Neutrophil (primary cell): Measurements from ENCODE around the gene UXS1.
"Not testable (repeated sequence)": the region's sequence is repeated elsewhere in the genome, so short reads cannot be mapped to it uniquely, and the experiment has no call there.

Experiments used
- H3K27ac ChIP-seq: fragments of 200-600 bp; sonication (generic); 2 replicates; pipeline ENCODE4 v1.5.1; 2016; ENCODE audit warnings: mild to moderate bottlenecking, moderate library complexity
- H3K27me3 ChIP-seq: fragments of 200-600 bp; sonication (generic); 2 replicates; pipeline ENCODE4 v1.6.0; 2016; ENCODE audit warnings: mild to moderate bottlenecking
- H3K36me3 ChIP-seq: fragments of 200-600 bp; sonication (generic); 2 replicates; pipeline ENCODE4 v1.5.1; 2017
- H3K4me1 ChIP-seq, 2 experiments: fragments of 200-600 bp in 1 of 2; sonication (generic) in 1 of 2; 1 replicate in 1 of 2; 2 replicates in 1 of 2; pipeline versions ENCODE4 v1.5.1 to v1.6.1; 2013 to 2016; ENCODE audit warnings: low read depth in 1 of 2, low read length in 1 of 2, mild to moderate bottlenecking in 1 of 2, moderate library complexity in 1 of 2; ENCODE audit not compliant: control insufficient read depth in 1 of 2, insufficient read depth in 1 of 2
- H3K4me3 ChIP-seq, 2 experiments: fragments of 200-600 bp in 1 of 2; sonication (generic) in 1 of 2; 1 replicate in 1 of 2; 2 replicates in 1 of 2; pipeline ENCODE4 v1.5.1; 2013 to 2016; ENCODE audit warnings: low read depth in 1 of 2, low read length in 1 of 2, mild to moderate bottlenecking in 1 of 2, moderate library complexity in 1 of 2
- H3K9me3 ChIP-seq: fragments of 200-600 bp; sonication (generic); 2 replicates; pipeline ENCODE4 v1.5.1; 2016
- CTCF ChIP-seq: fragments of 200-600 bp; sonication (generic); IDR thresholded peaks from 2 replicates; pipeline ENCODE4 v1.5.1; 2016; ENCODE audit warnings: antibody characterized with exemption

Gene UXS1

GRCh38 chr2:106219813-106220212, 25.7 kb upstream of the UXS1 start:
- H3K27me3 ChIP-seq = no peaks in the 10 kb centered on the region
- no peaks in the 10 kb centered on the region for H3K4me1 ChIP-seq
- no peak overlapping the region for H3K4me3 ChIP-seq
- no peaks in the 10 kb centered on the region for H3K36me3 ChIP-seq
- no peak for TF ChIP-seq CTCF
- H3K9me3 ChIP-seq = no peaks in the 10 kb centered on the region
- no peak overlapping the region for H3K27ac ChIP-seq

- H3K9me3 ChIP-seq, H3K27ac ChIP-seq, H3K4me1 ChIP-seq, H3K4me3 ChIP-seq, H3K27me3 ChIP-seq, H3K36me3 ChIP-seq: not testable (repeated sequence)
These were observed 25.1 kb upstream of the UXS1 start for GRCh38 chr2:106219157-106219556.

- Histone ChIP-seq H3K9me3 (no peaks in the 10 kb centered on the region), H3K27ac (no peak overlapping the region), H3K4me1 (peaks cover 4 to 8% of the 10 kb centered on the region in 2 experiments), H3K27me3 (no peaks in the 10 kb centered on the region), H3K36me3 (no peaks in the 10 kb centered on the region), H3K4me3 (no peak overlapping the region)
- no peak for TF ChIP-seq CTCF
These were observed 14.8 kb upstream of the UXS1 start for GRCh38 chr2:106208874-106209273.

GRCh38 chr2:106208399-106208798, 14.3 kb upstream of the UXS1 start:
- H3K27me3 ChIP-seq = no peaks in the 10 kb centered on the region
- no peak for TF ChIP-seq CTCF
- H3K27ac ChIP-seq = no peak overlapping the region
- H3K4me1 ChIP-seq = peaks cover 2 to 3% of the 10 kb centered on the region in 2 experiments
- H3K4me3 ChIP-seq = no peak overlapping the region
- H3K9me3 ChIP-seq = no peaks in the 10 kb centered on the region
- no peaks in the 10 kb centered on the region for H3K36me3 ChIP-seq

- no peaks in the 10 kb centered on the region for H3K4me1 ChIP-seq
- TF ChIP-seq CTCF = no peak
- H3K36me3 ChIP-seq = no peaks in the 10 kb centered on the region
- H3K27ac ChIP-seq = no peak overlapping the region
- no peaks in the 10 kb centered on the region for H3K27me3 ChIP-seq
- no peaks in the 10 kb centered on the region for H3K9me3 ChIP-seq
- H3K4me3 ChIP-seq = no peak overlapping the region
These were observed 13.1 kb upstream of the UXS1 start for GRCh38 chr2:106207246-106207645.

GRCh38 chr2:106205488-106205887, 11.4 kb upstream of the UXS1 start:
- no peak for TF ChIP-seq CTCF
- no peaks in the 10 kb centered on the region for H3K9me3 ChIP-seq
- H3K27me3 ChIP-seq = no peaks in the 10 kb centered on the region
- H3K27ac ChIP-seq = no peak overlapping the region
- no peak overlapping the region for H3K4me3 ChIP-seq
- no peaks in the 10 kb centered on the region for H3K36me3 ChIP-seq
- H3K4me1 ChIP-seq = peaks cover 7 to 10% of the 10 kb centered on the region in 2 experiments

- not testable (repeated sequence) for H3K27me3 ChIP-seq, H3K4me3 ChIP-seq, H3K27ac ChIP-seq, H3K9me3 ChIP-seq, H3K4me1 ChIP-seq, H3K36me3 ChIP-seq
These were observed 10.4 kb upstream of the UXS1 start for GRCh38 chr2:106204551-106204950.
